GM12865 (cell line): ENCODE results near the gene HMX2.
A peak's percentile ranks its signal among the peaks of the same experiment; 100 is the strongest.

Experiments used
- DNase-seq: peaks from one replicate; pipeline ENCODE4 v3.0.0; 2010; ENCODE audit warnings: low read depth
- H3K4me3 ChIP-seq: 2 replicates; pipeline ENCODE4 v1.5.1; 2011; ENCODE audit warnings: mild to moderate bottlenecking, low read depth, low read length, control low read depth
- TF ChIP-seq, protein P1 (sequence below): IDR thresholded peaks from 2 replicates; pipeline ENCODE4 v1.5.1; 2011; ENCODE audit warnings: low read length, control low read depth, low read depth, inconsistent platforms; ENCODE audit not compliant: insufficient read depth; ENCODE audit errors: missing control alignments

Gene HMX2

DNA sequence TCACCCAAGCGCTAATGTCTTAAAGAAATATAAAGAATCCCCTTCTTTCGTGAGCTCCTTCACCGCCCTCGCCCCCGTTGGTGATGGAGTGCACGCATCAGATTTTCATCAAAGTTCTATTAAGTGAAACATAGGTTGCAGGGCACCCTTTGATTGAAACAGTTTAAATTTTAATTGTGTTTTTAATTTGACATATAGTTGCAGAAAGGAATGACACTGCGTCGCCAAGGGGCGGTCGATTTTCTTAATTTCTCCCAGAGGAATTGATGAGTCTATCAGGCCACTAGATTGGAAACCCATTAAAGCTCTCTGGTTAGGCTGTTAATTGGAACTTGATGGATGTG is 4.1 kb upstream of the HMX2 start:
- no peak overlapping the region for H3K4me3 ChIP-seq
- TF ChIP-seq, protein P1, sequence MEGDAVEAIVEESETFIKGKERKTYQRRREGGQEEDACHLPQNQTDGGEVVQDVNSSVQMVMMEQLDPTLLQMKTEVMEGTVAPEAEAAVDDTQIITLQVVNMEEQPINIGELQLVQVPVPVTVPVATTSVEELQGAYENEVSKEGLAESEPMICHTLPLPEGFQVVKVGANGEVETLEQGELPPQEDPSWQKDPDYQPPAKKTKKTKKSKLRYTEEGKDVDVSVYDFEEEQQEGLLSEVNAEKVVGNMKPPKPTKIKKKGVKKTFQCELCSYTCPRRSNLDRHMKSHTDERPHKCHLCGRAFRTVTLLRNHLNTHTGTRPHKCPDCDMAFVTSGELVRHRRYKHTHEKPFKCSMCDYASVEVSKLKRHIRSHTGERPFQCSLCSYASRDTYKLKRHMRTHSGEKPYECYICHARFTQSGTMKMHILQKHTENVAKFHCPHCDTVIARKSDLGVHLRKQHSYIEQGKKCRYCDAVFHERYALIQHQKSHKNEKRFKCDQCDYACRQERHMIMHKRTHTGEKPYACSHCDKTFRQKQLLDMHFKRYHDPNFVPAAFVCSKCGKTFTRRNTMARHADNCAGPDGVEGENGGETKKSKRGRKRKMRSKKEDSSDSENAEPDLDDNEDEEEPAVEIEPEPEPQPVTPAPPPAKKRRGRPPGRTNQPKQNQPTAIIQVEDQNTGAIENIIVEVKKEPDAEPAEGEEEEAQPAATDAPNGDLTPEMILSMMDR, result no peak
- DNase-seq, result no peak

DNA sequence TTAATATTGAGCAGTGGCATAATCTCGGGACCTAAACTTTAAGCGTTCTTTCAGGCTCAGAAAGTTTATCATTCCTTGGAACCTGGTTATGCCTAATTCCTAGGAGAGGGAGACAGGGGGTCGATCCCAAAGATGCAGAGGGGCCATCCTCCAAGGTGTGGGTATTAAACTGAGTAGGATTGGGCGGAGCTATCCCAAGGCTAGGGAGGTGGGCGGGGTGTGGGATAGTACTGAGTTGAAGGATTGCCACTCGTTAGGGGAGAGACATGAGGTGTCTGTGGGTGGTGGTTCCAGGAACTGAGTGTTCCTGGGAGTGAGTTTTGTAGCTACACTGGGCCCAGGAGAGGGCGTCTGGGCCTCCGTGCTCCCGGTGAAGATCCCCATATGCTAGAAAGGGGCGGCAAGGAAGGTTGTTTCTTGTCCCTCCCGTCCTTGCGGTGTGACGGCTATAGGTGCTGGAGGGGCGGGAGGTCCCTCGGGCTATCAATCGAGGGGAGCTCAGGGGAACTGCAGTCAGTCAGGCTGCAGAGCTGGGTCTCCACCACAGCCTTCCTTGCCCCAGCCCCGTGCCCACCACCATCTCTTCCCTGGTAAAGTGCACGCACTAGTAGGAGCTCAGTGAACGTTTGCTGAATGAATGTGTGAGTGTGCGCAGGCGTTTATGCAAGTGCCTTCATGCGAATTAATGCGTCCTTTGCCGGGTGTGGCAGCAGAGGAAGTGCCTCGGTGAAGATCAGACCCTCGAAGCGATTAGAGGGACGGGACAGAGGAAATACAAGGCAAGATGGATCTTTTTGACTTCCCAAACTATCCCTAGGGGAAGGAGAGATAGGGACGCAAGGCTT is 3.0 kb upstream of the HMX2 start:
- H3K4me3 ChIP-seq, result no peak overlapping the region
- no peak for DNase-seq
- TF ChIP-seq, protein P1, result no peak

DNA sequence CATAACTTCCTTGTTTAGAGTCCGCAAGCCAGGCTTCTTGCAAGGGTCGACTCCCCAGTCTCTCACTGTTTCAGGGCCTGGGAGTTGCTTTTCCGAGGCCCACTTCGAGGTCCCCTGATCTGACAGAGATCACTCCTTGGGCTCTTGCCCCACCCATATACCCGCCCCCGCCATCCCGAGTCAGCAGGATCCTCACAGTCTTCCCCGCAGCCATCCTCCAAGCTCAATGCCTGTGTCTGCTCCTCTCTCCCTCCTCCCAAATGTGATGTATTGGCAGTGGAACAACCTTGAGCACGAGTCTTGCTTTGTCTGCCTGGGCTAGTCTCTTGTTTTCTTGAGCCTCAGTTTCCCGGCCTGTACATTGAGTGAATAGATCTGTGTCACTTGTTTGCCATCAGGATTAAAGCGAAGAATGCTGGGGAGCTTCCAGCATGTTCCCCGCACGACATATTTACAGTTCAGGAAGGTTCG is 2.4 kb upstream of the HMX2 start:
- H3K4me3 ChIP-seq, result no peak overlapping the region
- TF ChIP-seq, protein P1, result no peak
- no peak for DNase-seq

DNA sequence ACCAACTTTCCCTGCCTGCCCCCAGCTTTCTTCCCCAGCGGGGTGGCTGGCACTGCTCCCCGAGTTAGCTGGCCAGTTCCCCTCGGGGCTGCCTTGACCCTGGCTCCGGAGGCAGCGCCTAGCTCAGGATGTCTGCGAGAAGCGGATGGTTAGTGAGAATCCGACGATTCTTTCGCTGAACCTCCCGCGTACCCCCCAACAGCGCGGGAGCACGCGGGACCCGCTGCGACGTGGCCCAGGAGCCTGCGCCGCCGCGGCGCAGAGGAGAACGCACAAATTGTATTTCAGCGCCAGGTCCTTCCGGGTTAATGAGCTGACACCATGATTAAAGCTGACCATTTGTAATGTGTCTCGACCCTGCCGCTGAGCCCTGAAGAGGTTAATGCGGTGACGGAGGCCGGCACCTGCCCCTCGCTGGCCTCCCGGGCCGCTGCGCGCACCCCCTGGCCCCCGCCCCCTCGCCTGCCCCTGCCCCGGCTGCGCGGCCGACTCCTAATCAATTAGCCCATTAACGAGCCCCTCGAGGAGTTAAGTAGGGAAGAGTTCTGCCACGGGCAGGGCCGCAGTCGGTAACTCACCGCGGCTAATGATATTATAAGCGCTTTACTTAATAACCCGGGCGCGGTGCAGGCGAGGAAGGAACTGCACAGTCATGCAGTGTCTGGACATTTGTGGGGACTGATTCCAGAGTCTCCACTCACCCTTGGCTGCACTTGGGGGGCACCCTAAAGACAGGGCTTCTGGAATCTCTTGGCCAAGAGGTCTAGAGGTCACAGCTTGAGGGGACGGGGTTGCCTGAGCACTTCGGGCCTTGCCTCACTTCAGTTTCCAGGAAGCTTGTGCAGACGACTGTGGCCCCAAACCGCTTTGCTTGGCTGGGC is 1.7 kb upstream of the HMX2 start:
- no peak overlapping the region for H3K4me3 ChIP-seq
- DNase-seq, result no peak
- TF ChIP-seq, protein P1, result no peak

DNA sequence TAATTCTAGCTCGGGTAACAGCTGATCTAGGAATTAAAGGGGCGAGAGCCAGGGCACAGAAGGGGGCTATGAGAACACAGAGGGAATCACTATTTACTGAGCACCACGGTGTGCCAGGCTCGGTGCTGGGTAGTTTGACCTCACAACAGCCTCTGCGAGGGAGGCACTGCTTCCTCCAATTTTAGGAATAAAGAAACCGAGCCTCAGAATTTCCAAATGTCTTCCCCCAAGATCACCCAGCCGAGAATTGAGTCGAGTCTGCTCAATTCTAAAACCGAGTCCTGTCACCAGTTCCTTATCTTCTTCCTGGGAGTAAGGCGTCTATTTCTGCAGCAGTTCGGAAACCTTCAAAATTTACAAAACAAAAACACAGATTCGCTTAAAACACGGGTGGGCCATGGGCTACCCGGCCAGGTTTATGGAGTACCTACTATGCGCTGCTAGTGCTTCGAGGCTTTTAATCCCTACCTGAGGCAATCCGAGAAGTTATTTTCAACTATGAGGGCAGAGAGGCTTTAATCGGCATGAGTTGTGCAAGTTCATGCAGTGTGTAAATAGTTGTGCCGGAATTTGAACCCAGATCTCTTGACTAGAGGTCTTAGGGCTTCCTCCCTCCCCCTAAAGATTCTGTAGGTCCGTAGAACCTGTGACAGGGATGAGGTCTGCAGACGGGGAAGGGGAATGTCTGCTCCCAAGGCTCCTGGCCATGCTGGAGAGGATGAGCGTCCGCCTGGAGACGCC is 872 bp upstream of the HMX2 start:
- H3K4me3 ChIP-seq, result no peak overlapping the region
- no peak for DNase-seq
- TF ChIP-seq, protein P1, result no peak

DNA sequence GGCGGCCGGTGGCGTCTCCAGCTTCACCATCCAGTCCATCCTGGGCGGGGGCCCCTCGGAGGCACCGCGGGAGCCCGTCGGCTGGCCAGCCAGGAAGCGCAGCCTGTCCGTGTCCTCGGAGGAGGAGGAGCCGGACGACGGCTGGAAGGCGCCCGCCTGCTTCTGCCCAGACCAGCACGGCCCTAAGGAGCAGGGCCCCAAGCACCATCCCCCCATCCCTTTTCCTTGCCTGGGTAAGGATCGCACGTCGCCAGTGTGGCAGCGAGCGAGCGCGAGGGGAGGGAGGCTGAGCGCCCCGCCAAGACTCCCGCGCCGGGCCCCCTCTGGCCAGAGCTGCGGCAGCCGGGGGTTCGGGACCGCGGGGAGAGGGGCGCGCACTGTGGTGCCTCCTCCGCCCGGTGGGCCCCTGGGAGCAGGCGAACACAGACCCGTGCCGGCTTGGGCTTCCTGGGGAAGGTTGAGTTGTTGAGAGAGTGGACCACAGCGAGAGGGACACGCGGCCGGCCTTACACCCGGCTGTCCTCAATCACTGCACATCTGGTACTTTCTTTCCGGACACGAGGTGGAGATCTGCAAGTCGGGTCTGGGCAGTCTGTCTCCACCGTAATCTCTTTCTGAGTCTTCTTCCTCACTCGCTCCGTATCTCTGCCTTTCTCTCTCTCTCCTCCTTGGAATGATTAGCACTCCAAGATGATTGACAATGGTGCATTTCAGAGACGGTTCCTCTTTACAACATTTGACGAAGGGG is 652 bp downstream of the HMX2 start:
- TF ChIP-seq, protein P1, result no peak
- H3K4me3 ChIP-seq, result peak overlapping the region; percentile 34
- no peak for DNase-seq
